ENCODE results near the gene PECR.

GRCh38 chr2:216044883-216045486 is 36.6 kb downstream of the PECR start:
- TF ChIP-seq MAX (IDR thresholded peaks at IDR 0.05) = no peak
- TF ChIP-seq REST (IDR thresholded peaks at IDR 0.05) = no peak
- no peak for TF ChIP-seq CTCF (IDR thresholded peaks at IDR 0.05; ENCODE audit: low read depth, low read length, missing input control)

Measured in liver (tissue), 2 donors.